C4-2B (cell line): ENCODE measurements around the gene CIBAR2.

ENCODE experiments used
- CTCF ChIP-seq: fragments of 450-650 bp; conservative IDR thresholded peaks from 2 replicates; pipeline ENCODE4 v1.5.1; 2017; ENCODE audit warnings: mild to moderate bottlenecking
- ZFX ChIP-seq: fragments of 450-650 bp; IDR thresholded peaks from 2 replicates; pipeline ENCODE4 v1.6.1; 2017

- TF ChIP-seq CTCF, result no peak
- TF ChIP-seq ZFX, result no peak
Measured at GRCh38 chr16:85065099-85065498, 47.2 kb downstream of the CIBAR2 start.
